Endothelial cell of umbilical vein (primary cell): ENCODE results near the gene SETBP1. TPM values are rescaled to one million over a fixed set of nuclear protein-coding genes. Genes with fewer than 3 reads are reported as not detected.

Experiments used
- BruUV-seq: library from RNA; stranded (reverse); fragments of 400-500 nt; replicated peaks from 2 replicates; lab custom pipeline; 2021; lab: Mats Ljungman, UMichigan
- CTCF ChIA-PET: fragments of 300-600, 350-600 bp; sonication (Branson Sonifier 250); formaldehyde crosslinking; loops from one replicate; lab custom pipeline; 2021; ENCODE audit warnings: antibody characterized with exemption, inconsistent platforms; lab: Charles Lee
- POLR2A ChIA-PET: fragments of 300-600, 350-600 bp; sonication (Branson Sonifier 250); formaldehyde crosslinking; loops from one replicate; lab custom pipeline; 2021; ENCODE audit warnings: antibody characterized with exemption, inconsistent platforms; lab: Charles Lee
- DNase-seq: peaks from one replicate; pipeline ENCODE4 v3.0.0-alpha.2; 2011; ENCODE audit warnings: low read depth, low spot score
- FAIRE-seq: peaks from 2 replicates; lab custom pipeline; 2011; peaks lifted over from hg19 to GRCh38; lab: Jason Lieb, UNC
- H2AFZ ChIP-seq: 2 replicates; pipeline ENCODE4 v1.6.0; 2012; ENCODE audit warnings: low read depth, low read length, control low read depth, inconsistent platforms
- H3K27ac ChIP-seq: 2 replicates; pipeline ENCODE4 v1.5.1; 2011; ENCODE audit warnings: low read depth, mild to moderate bottlenecking, control low read depth, low read length, moderate library complexity; ENCODE audit not compliant: insufficient read depth
- H3K27me3 ChIP-seq, 2 experiments: 2 replicates each; pipeline versions ENCODE4 v1.6.0 to v1.6.1; 2011; ENCODE audit warnings: low read length in 2 of 2, mixed read lengths in 1 of 2; ENCODE audit not compliant: control insufficient read depth in 2 of 2, insufficient read depth in 2 of 2
- H3K36me3 ChIP-seq, 2 experiments: 2 replicates in 1 of 2; 3 replicates in 1 of 2; pipeline ENCODE4 v1.5.1; 2011; ENCODE audit warnings: low read length in 2 of 2, mild to moderate bottlenecking in 1 of 2, moderate library complexity in 1 of 2; ENCODE audit not compliant: control insufficient read depth in 2 of 2, insufficient read depth in 2 of 2; ENCODE audit errors: extremely low read depth in 1 of 2
- H3K4me1 ChIP-seq: 3 replicates; pipeline ENCODE4 v1.5.1; 2011; ENCODE audit warnings: mild to moderate bottlenecking, low read length; ENCODE audit not compliant: control insufficient read depth, insufficient read depth; ENCODE audit errors: extremely low read depth
- H3K4me2 ChIP-seq: 2 replicates; pipeline ENCODE4 v1.6.1; 2011; ENCODE audit warnings: low read length, control low read depth, mixed read lengths; ENCODE audit not compliant: insufficient read depth
- H3K4me3 ChIP-seq, 3 experiments: fragments of 200-600 bp in 1 of 3; sonication (generic), shearing (Covaris generic) in 1 of 3; replicated peaks in 1 of 3; 2 replicates each; pipeline ENCODE4 v1.5.1; 2011 to 2016; ENCODE audit warnings: control low read depth in 3 of 3, low read length in 3 of 3, mild to moderate bottlenecking in 2 of 3, inconsistent platforms in 1 of 3, low read depth in 1 of 3, moderate library complexity in 1 of 3; ENCODE audit not compliant: insufficient read depth in 1 of 3
- H3K79me2 ChIP-seq: 2 replicates; pipeline ENCODE4 v1.6.0; 2012; ENCODE audit warnings: low read length, inconsistent platforms; ENCODE audit not compliant: control insufficient read depth, insufficient read depth
- H3K9ac ChIP-seq: replicated peaks from 2 replicates; pipeline ENCODE3; 2011; ENCODE audit warnings: low read length, control low read depth; ENCODE audit not compliant: insufficient read depth; ENCODE audit errors: extremely low read depth
- H3K9me1 ChIP-seq: replicated peaks from 3 replicates; pipeline ENCODE4 v1.6.0; 2011; ENCODE audit warnings: mild to moderate bottlenecking, low read length; ENCODE audit not compliant: control insufficient read depth, insufficient read depth; ENCODE audit errors: extremely low read depth
- H3K9me3 ChIP-seq: replicated peaks from 2 replicates; pipeline ENCODE4 v1.5.1; 2012; ENCODE audit warnings: low read length, inconsistent platforms; ENCODE audit not compliant: control insufficient read depth, insufficient read depth
- H4K20me1 ChIP-seq: replicated peaks from 2 replicates; pipeline ENCODE3; 2011; ENCODE audit warnings: mild to moderate bottlenecking, low read length; ENCODE audit not compliant: control insufficient read depth, insufficient read depth; ENCODE audit errors: extremely low read depth
- CTCF ChIP-seq, 2 donors: IDR thresholded peaks; 1 replicate in 1 of 2; 2 replicates in 1 of 2; pipeline ENCODE4 v1.5.1; 2011; ENCODE audit warnings: low read length in 2 of 2, mild to moderate bottlenecking in 2 of 2, moderate library complexity in 2 of 2, control low read depth in 1 of 2, inconsistent platforms in 1 of 2, low read depth in 1 of 2; ENCODE audit not compliant: insufficient read depth in 1 of 2; ENCODE audit errors: extremely low read depth in 1 of 2
- GATA2 ChIP-seq: IDR thresholded peaks from 2 replicates; pipeline ENCODE4 v1.7.0; 2011; ENCODE audit warnings: low read depth, mild to moderate bottlenecking, moderate library complexity, mixed read lengths, low read length; ENCODE audit not compliant: insufficient read length, insufficient read depth
- MYC ChIP-seq: IDR thresholded peaks from one replicate; pipeline ENCODE4 v1.6.1; 2011; ENCODE audit warnings: mild to moderate bottlenecking, low read depth, low read length
- POLR2A ChIP-seq: IDR thresholded peaks from 2 replicates; pipeline ENCODE4 v1.6.1; 2012; ENCODE audit warnings: low read depth, mild to moderate bottlenecking, control low read depth, low read length
- dilution Hi-C: fragments of 300-500 bp; cut with MboI; formaldehyde crosslinking; loops from one replicate; pipeline ENCODE4 v1.15.0; 2019; ENCODE audit warnings: low sequenced_read_pairs; ENCODE audit not compliant: extremely low pct_ligation_motif_present
- intact Hi-C: fragments of 100-400 bp; cut with micrococcal nuclease; formaldehyde crosslinking; loops from one replicate; pipeline ENCODE4 v1.10.0; 2022
- polyA plus RNA-seq, 4 experiments: library from polyadenylated mRNA; depleted of rRNA in 3 of 4; stranded (reverse) in 3 of 4; unstranded in 1 of 4; fragments of >200 nt; gene quantifications; 2 replicates each; pipeline versions ENCODE4 v1.2.1 to v1.2.3, GENCODE V29; 2011 to 2012; ENCODE audit warnings: missing spikeins in 1 of 4
- total RNA-seq: library from RNA; stranded (reverse); gene quantifications from 2 replicates; pipeline ENCODE4 v1.2.3, GENCODE V29; 2021
- TF ChIP-seq, protein P1 (sequence below): IDR thresholded peaks from 2 replicates; pipeline ENCODE4 v1.6.1; 2011; ENCODE audit not compliant: insufficient read depth, insufficient read length

The SETBP1 gene
- total and polyA plus RNA-seq, 2 donors (not counting 3 experiments of a cell fraction or from before 2014, with no cell fraction given): 0.76 to 3.1 TPM

DNA sequence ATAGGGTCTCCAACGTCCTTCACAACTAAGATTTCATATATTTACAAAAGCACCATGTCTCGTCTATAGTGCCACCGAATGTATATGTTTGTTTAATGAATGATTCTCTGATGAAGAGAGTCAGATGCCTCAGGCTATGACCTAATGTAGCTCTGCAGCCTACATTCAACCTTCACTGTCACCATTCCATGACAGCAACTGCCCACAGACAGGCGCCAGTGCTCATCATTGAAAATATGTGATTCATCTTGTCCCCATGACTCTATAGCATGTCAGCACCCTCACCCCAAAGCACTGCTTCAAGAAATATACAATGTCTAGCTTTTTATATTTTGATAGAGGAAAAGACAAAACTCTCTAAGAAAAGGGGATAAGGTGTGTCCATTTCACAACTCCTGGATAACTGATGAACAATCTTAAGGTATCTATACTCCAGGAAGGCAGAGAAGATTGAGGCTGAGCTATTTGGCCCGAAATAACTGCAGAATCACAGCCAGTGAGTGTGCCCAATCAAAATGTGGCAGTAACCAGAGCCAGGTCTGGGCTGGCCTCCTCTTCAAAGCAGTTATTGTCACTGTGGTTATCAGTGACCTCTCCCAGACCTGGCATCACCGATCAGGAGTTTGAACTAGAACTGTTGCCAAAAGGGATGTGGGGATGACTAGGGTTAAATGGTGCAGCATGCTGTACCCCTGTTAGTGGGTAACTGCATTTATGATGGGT lies 246.6 kb downstream of the SETBP1 start:
- FAIRE-seq (no peak), DNase-seq (no peak)
- dilution Hi-C loops (no loop called here), intact Hi-C loops (no loop called here)
- no TSS peak for BruUV-seq
- H3K27ac ChIP-seq: no peak overlapping the region
- H4K20me1 ChIP-seq: no peaks in the 10 kb centered on the region
- no peaks in the 10 kb centered on the region for H3K27me3 ChIP-seq
- no peaks in the 10 kb centered on the region for H3K36me3 ChIP-seq
- no peaks in the 10 kb centered on the region for H3K9me1 ChIP-seq
- H3K4me3 ChIP-seq: no peak overlapping the region
- no peak overlapping the region for H3K9ac ChIP-seq
- H3K9me3 ChIP-seq: no peaks in the 10 kb centered on the region
- CTCF ChIA-PET: no interaction called here
- no peak overlapping the region for H3K4me2 ChIP-seq
- H3K4me1 ChIP-seq: no peaks in the 10 kb centered on the region
- TF ChIP-seq MYC: no peak
- TF ChIP-seq GATA2: no peak
- TF ChIP-seq, protein P1, sequence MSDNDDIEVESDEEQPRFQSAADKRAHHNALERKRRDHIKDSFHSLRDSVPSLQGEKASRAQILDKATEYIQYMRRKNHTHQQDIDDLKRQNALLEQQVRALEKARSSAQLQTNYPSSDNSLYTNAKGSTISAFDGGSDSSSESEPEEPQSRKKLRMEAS: no peak
- no peak for TF ChIP-seq CTCF (IDR thresholded peaks at IDR 0.05; ENCODE audit: extremely low read depth in 1 of 2, insufficient read depth in 1 of 2, low read depth in 1 of 2, low read length in 2 of 2)
- TF ChIP-seq POLR2A: no peak
- H3K79me2 ChIP-seq: no peaks in the 10 kb centered on the region
- H2AFZ ChIP-seq: no peak overlapping the region
- POLR2A ChIA-PET: no interaction called here

- no TSS peak for BruUV-seq
- intact Hi-C loops (no loop called here), dilution Hi-C loops (no loop called here)
- CTCF ChIA-PET: no interaction called here
- Histone ChIP-seq H2AFZ (no peak overlapping the region), H3K79me2 (no peaks in the 10 kb centered on the region), H3K4me2 (no peak overlapping the region), H3K27me3 (no peaks in the 10 kb centered on the region), H3K4me1 (no peaks in the 10 kb centered on the region), H3K9ac (no peak overlapping the region), H3K27ac (no peak overlapping the region), H3K36me3 (no peaks in the 10 kb centered on the region), H4K20me1 (no peaks in the 10 kb centered on the region), H3K9me3 (no peaks in the 10 kb centered on the region), H3K4me3 (no peak overlapping the region), H3K9me1 (no peaks in the 10 kb centered on the region)
- DNase-seq (no peak), FAIRE-seq (no peak)
- POLR2A ChIA-PET: no interaction called here
- TF ChIP-seq POLR2A (no peak), GATA2 (no peak), CTCF (IDR thresholded peaks at IDR 0.05; ENCODE audit: extremely low read depth in 1 of 2, insufficient read depth in 1 of 2, low read depth in 1 of 2, low read length in 2 of 2) (no peak)
These were observed 254.2 kb downstream of the SETBP1 start for GRCh38 chr18:44934901-44935300.
